Fibroblast of lung (primary cell): ENCODE results near the gene RSPH9.

Source experiments
- EZH2 ChIP-seq: IDR thresholded peaks from 2 replicates; pipeline ENCODE4 v1.5.1; 2012; ENCODE audit warnings: low read length, control low read depth, mild to moderate bottlenecking; ENCODE audit errors: missing control alignments
- TF ChIP-seq, protein P1 (sequence below), 2 donors: IDR thresholded peaks in 1 of 2; conservative IDR thresholded peaks in 1 of 2; 1 replicate in 1 of 2; 2 replicates in 1 of 2; pipeline ENCODE4 v1.5.1; 2011 to 2012; ENCODE audit warnings: low read length in 2 of 2, control low read depth in 1 of 2, inconsistent platforms in 1 of 2, low read depth in 1 of 2, mild to moderate bottlenecking in 1 of 2

- TF ChIP-seq, protein P1, sequence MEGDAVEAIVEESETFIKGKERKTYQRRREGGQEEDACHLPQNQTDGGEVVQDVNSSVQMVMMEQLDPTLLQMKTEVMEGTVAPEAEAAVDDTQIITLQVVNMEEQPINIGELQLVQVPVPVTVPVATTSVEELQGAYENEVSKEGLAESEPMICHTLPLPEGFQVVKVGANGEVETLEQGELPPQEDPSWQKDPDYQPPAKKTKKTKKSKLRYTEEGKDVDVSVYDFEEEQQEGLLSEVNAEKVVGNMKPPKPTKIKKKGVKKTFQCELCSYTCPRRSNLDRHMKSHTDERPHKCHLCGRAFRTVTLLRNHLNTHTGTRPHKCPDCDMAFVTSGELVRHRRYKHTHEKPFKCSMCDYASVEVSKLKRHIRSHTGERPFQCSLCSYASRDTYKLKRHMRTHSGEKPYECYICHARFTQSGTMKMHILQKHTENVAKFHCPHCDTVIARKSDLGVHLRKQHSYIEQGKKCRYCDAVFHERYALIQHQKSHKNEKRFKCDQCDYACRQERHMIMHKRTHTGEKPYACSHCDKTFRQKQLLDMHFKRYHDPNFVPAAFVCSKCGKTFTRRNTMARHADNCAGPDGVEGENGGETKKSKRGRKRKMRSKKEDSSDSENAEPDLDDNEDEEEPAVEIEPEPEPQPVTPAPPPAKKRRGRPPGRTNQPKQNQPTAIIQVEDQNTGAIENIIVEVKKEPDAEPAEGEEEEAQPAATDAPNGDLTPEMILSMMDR (conservative IDR thresholded peaks at IDR 0.05 in 1 of 2, IDR thresholded peaks at IDR 0.05 in 1 of 2; ENCODE audit: low read depth in 1 of 2, low read length in 2 of 2), result no peak
- TF ChIP-seq EZH2, result no peak
Observed at GRCh38 chr6:43628393-43629103, 16.3 kb upstream of the RSPH9 start.
